Muscle layer of duodenum (tissue), 2 donors: ENCODE results near the gene SAMD4B.

ENCODE experiments used
- H3K27ac ChIP-seq: one replicate; pipeline ENCODE4 v1.7.0; 2013; ENCODE audit warnings: mild to moderate bottlenecking, low read length
- H3K27me3 ChIP-seq: one replicate; pipeline ENCODE4 v1.7.0; 2013; ENCODE audit warnings: low read depth, mild to moderate bottlenecking, control low read depth, low read length
- H3K36me3 ChIP-seq, 2 donors: one replicate each; pipeline ENCODE4 v1.7.0; 2013; ENCODE audit warnings: low read length in 2 of 2, control low read depth in 1 of 2, mild to moderate bottlenecking in 1 of 2; ENCODE audit not compliant: insufficient read depth in 2 of 2, control insufficient read depth in 1 of 2
- H3K4me1 ChIP-seq, 2 donors: one replicate each; pipeline ENCODE4 v1.7.0; 2013; ENCODE audit warnings: low read length in 2 of 2, mild to moderate bottlenecking in 2 of 2, control low read depth in 1 of 2, moderate library complexity in 1 of 2; ENCODE audit not compliant: insufficient read depth in 2 of 2, control insufficient read depth in 1 of 2
- H3K4me3 ChIP-seq, 2 donors: one replicate each; pipeline ENCODE4 v1.7.0; 2013; ENCODE audit warnings: low read length in 2 of 2, low read depth in 1 of 2, mild to moderate bottlenecking in 1 of 2
- H3K9me3 ChIP-seq, 2 donors: one replicate each; pipeline ENCODE4 v1.7.0; 2013; ENCODE audit warnings: low read length in 2 of 2, control low read depth in 1 of 2, mild to moderate bottlenecking in 1 of 2; ENCODE audit not compliant: control insufficient read depth in 1 of 2
- donor health status: healthy.

The SAMD4B gene

GRCh38 chr19:39415111-39416046 lies 73.2 kb downstream of the SAMD4B start:
- Histone ChIP-seq H3K4me1 (peaks cover 0 to 43% of the 10 kb centered on the region in 2 donors), H3K9me3 (no peaks in the 10 kb centered on the region), H3K27ac (no peak overlapping the region), H3K36me3 (peaks cover 0 to 18% of the 10 kb centered on the region in 2 donors), H3K27me3 (no peaks in the 10 kb centered on the region), H3K4me3 (peak overlapping the region; percentile 73 to 81)

GRCh38 chr19:39416152-39417120 lies 74.2 kb downstream of the SAMD4B start:
- Histone ChIP-seq H3K27me3 (no peaks in the 10 kb centered on the region), H3K27ac (no peak overlapping the region), H3K4me1 (peaks cover 0 to 37% of the 10 kb centered on the region in 2 donors), H3K9me3 (no peaks in the 10 kb centered on the region), H3K4me3 (no peak overlapping the region), H3K36me3 (peaks cover 0 to 28% of the 10 kb centered on the region in 2 donors)

- Histone ChIP-seq H3K27ac (no peak overlapping the region), H3K36me3 (peaks cover 0 to 37% of the 10 kb centered on the region in 2 donors), H3K9me3 (no peaks in the 10 kb centered on the region), H3K27me3 (no peaks in the 10 kb centered on the region), H3K4me3 (no peak overlapping the region), H3K4me1 (peaks cover 0 to 34% of the 10 kb centered on the region in 2 donors)
These were observed 75.4 kb downstream of the SAMD4B start for GRCh38 chr19:39417463-39418181.

GRCh38 chr19:39419003-39419402 lies 76.8 kb downstream of the SAMD4B start:
- Histone ChIP-seq H3K4me3 (no peak overlapping the region), H3K9me3 (no peaks in the 10 kb centered on the region), H3K27ac (no peak overlapping the region), H3K36me3 (peaks cover 3 to 51% of the 10 kb centered on the region in 2 donors), H3K27me3 (no peaks in the 10 kb centered on the region), H3K4me1 (peaks cover 0 to 30% of the 10 kb centered on the region in 2 donors)

- Histone ChIP-seq H3K4me1 (peaks cover 0 to 12% of the 10 kb centered on the region in 2 donors), H3K9me3 (no peaks in the 10 kb centered on the region), H3K27ac (no peak overlapping the region), H3K4me3 (no peak overlapping the region), H3K27me3 (no peaks in the 10 kb centered on the region), H3K36me3 (peaks cover 4 to 53% of the 10 kb centered on the region in 2 donors)
These were observed 78.5 kb downstream of the SAMD4B start for GRCh38 chr19:39420769-39421168.

- no peaks in the 10 kb centered on the region for H3K27me3 ChIP-seq
These were observed 79.8 kb downstream of the SAMD4B start for GRCh38 chr19:39422020-39422419.

GRCh38 chr19:39423258-39424086 lies 81.3 kb downstream of the SAMD4B start:
- Histone ChIP-seq H3K27me3 (no peaks in the 10 kb centered on the region), H3K36me3 (peaks cover 4 to 46% of the 10 kb centered on the region in 2 donors), H3K4me3 (no peak overlapping the region), H3K27ac (no peak overlapping the region), H3K9me3 (no peaks in the 10 kb centered on the region), H3K4me1 (peaks cover 0 to 5% of the 10 kb centered on the region in 2 donors)

More at GRCh38 chr19:39422020-39422419, 79.8 kb downstream of the SAMD4B start:
- Histone ChIP-seq H3K27ac (no peak overlapping the region), H3K4me3 (no peak overlapping the region), H3K36me3 (peaks cover 4 to 53% of the 10 kb centered on the region in 2 donors), H3K9me3 (no peaks in the 10 kb centered on the region), H3K4me1 (no peaks in the 10 kb centered on the region)

GRCh38 chr19:39424934-39425333 lies 82.7 kb downstream of the SAMD4B start:
- Histone ChIP-seq H3K27me3 (no peaks in the 10 kb centered on the region), H3K4me3 (no peak overlapping the region), H3K27ac (no peak overlapping the region), H3K4me1 (peaks cover 0 to 14% of the 10 kb centered on the region in 2 donors), H3K9me3 (no peaks in the 10 kb centered on the region), H3K36me3 (peaks cover 4 to 37% of the 10 kb centered on the region in 2 donors)

- Histone ChIP-seq H3K4me1 (peaks cover 0 to 14% of the 10 kb centered on the region in 2 donors), H3K36me3 (peaks cover 4 to 31% of the 10 kb centered on the region in 2 donors), H3K27me3 (no peaks in the 10 kb centered on the region), H3K27ac (no peak overlapping the region), H3K9me3 (no peaks in the 10 kb centered on the region), H3K4me3 (no peak overlapping the region)
These were observed 83.5 kb downstream of the SAMD4B start for GRCh38 chr19:39425744-39426143.

- Histone ChIP-seq H3K4me1 (peaks cover 0 to 14% of the 10 kb centered on the region in 2 donors), H3K9me3 (no peaks in the 10 kb centered on the region), H3K36me3 (peaks cover 4 to 26% of the 10 kb centered on the region in 2 donors), H3K27ac (no peak overlapping the region), H3K4me3 (no peak overlapping the region), H3K27me3 (no peaks in the 10 kb centered on the region)
These were observed 83.9 kb downstream of the SAMD4B start for GRCh38 chr19:39426170-39426569.
